ENCODE measurements around the gene CLTA. TPM values are rescaled to one million over a fixed set of nuclear protein-coding genes. Genes with fewer than 3 reads are reported as not detected.

Gene CLTA
- total RNA-seq, 1 experiment from 2014 or later = 195 TPM

- no peak for DNase-seq
- Histone ChIP-seq H3K18ac (ENCODE audit: insufficient read length, low read depth, low read length) (no peak overlapping the region), H3K27me3 (ENCODE audit: insufficient read depth, low read length) (no peaks in the 10 kb centered on the region), H2BK15ac (ENCODE audit: low read depth, low read length) (no peak overlapping the region), H2AK5ac (ENCODE audit: insufficient read length, low read length) (no peak overlapping the region), H3K4ac (ENCODE audit: low read depth, low read length) (no peak overlapping the region), H2BK20ac (ENCODE audit: low read depth, low read length, poor library complexity, severe bottlenecking) (no peak overlapping the region), H2BK5ac (ENCODE audit: insufficient read length, low read length) (no peak overlapping the region), H3K4me2 (ENCODE audit: insufficient read depth, insufficient read length, low read length) (no peak overlapping the region), H3K56ac (ENCODE audit: insufficient read length, low read depth, low read length) (no peak overlapping the region), H3K14ac (ENCODE audit: insufficient read depth, low read length) (no peak overlapping the region), H3K9ac (ENCODE audit: extremely low read depth, insufficient read length, low read length) (no peak overlapping the region), H3K79me2 (ENCODE audit: insufficient read depth, low read length) (peaks cover 9% of the 10 kb centered on the region; the same call in 1 of the 2 replicates), H4K20me1 (ENCODE audit: control insufficient read depth, insufficient read depth, insufficient read length) (peaks cover 2% of the 10 kb centered on the region), H2AFZ (ENCODE audit: low read length) (no peak overlapping the region), H2BK12ac (ENCODE audit: insufficient read length, low read depth, low read length) (no peak overlapping the region), H3K23ac (ENCODE audit: insufficient read length, low read depth, low read length) (no peak overlapping the region), H4K91ac (ENCODE audit: insufficient read length, low read depth, low read length) (no peak overlapping the region), H3K9me3 (ENCODE audit: control insufficient read depth, low read depth, low read length) (no peaks in the 10 kb centered on the region), H3K27ac (ENCODE audit: insufficient read length, low read depth, low read length) (no peak overlapping the region), H4K5ac (ENCODE audit: insufficient read length, low read depth, low read length) (no peak overlapping the region), H3T11ph (ENCODE audit: low read length) (no peak overlapping the region), H3K4me1 (ENCODE audit: insufficient read depth, low read length) (no peaks in the 10 kb centered on the region), H3K79me1 (ENCODE audit: insufficient read depth, low read depth, low read length, poor library complexity, severe bottlenecking) (no peaks in the 10 kb centered on the region), H3K23me2 (ENCODE audit: insufficient read length, low read depth, low read length, poor library complexity, severe bottlenecking) (no peaks in the 10 kb centered on the region), H4K8ac (replicated peaks; ENCODE audit: insufficient read length, low read depth, low read length) (no peak overlapping the region), H2BK120ac (ENCODE audit: low read depth, low read length, poor library complexity, severe bottlenecking) (no peak overlapping the region)
- Mint-ChIP-seq H3K4me3 (no peak overlapping the region), H3K9me3 (no peaks in the 10 kb centered on the region), H3K27me3 (ENCODE audit: low read depth) (no peaks in the 10 kb centered on the region), H3K27ac (peak overlapping the region in 2 of 3 experiments; percentile 11 to 66; a peak in 2 of 7 replicates), H3K36me3 (ENCODE audit: insufficient read depth in 1 of 3, low read depth in 3 of 3) (peaks cover 50 to 83% (median 57%) of the 10 kb centered on the region in 3 experiments; a peak in 6 of 7 replicates), H3K4me1 (no peaks in the 10 kb centered on the region)
- TF ChIP-seq CTCF (conservative IDR thresholded peaks at IDR 0.05) = no peak
- WGBS (ENCODE audit: extremely low coverage, insufficient read length, low lambda C conversion rate) = no CpG with 5 or more reads among the region's 7 CpGs
These were observed 20.8 kb downstream of the CLTA start for GRCh38 chr9:36211510-36211909.

All from H9 (cell line).